ENCODE measurements around the gene CST11.

- TF ChIP-seq, protein P1, sequence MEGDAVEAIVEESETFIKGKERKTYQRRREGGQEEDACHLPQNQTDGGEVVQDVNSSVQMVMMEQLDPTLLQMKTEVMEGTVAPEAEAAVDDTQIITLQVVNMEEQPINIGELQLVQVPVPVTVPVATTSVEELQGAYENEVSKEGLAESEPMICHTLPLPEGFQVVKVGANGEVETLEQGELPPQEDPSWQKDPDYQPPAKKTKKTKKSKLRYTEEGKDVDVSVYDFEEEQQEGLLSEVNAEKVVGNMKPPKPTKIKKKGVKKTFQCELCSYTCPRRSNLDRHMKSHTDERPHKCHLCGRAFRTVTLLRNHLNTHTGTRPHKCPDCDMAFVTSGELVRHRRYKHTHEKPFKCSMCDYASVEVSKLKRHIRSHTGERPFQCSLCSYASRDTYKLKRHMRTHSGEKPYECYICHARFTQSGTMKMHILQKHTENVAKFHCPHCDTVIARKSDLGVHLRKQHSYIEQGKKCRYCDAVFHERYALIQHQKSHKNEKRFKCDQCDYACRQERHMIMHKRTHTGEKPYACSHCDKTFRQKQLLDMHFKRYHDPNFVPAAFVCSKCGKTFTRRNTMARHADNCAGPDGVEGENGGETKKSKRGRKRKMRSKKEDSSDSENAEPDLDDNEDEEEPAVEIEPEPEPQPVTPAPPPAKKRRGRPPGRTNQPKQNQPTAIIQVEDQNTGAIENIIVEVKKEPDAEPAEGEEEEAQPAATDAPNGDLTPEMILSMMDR (IDR thresholded peaks at IDR 0.05; ENCODE audit: low read depth, low read length), result no peak
- TF ChIP-seq POLR2A (IDR thresholded peaks at IDR 0.05; ENCODE audit: extremely low read depth, insufficient read length), result no peak
Observed at GRCh38 chr20:23442436-23442835, 10.2 kb downstream of the CST11 start.
